Measurements from ENCODE around the gene GDI1.

The GDI1 gene

GRCh38 chrX:154472685-154473632 is 36.0 kb downstream of the GDI1 start:
- no peak for DNase-seq
- in situ Hi-C loops (cut with MboI; ENCODE audit: low pct_unique_long_range_greater_than_20kb, low sequenced_read_pairs) = no loop called here

- DNase-seq = no peak
- in situ Hi-C loops (cut with MboI; ENCODE audit: low pct_unique_long_range_greater_than_20kb, low sequenced_read_pairs) = no loop called here
Measured at GRCh38 chrX:154473683-154474082, 36.7 kb downstream of the GDI1 start.

- in situ Hi-C loops (cut with MboI; ENCODE audit: low pct_unique_long_range_greater_than_20kb, low sequenced_read_pairs) = no loop called here
- DNase-seq = no peak
Measured at GRCh38 chrX:154476821-154477220, 39.9 kb downstream of the GDI1 start.

GRCh38 chrX:154477891-154478477 is 41.0 kb downstream of the GDI1 start:
- in situ Hi-C loops (cut with MboI; ENCODE audit: low pct_unique_long_range_greater_than_20kb, low sequenced_read_pairs) = no loop called here

GRCh38 chrX:154478728-154479622 is 42.0 kb downstream of the GDI1 start, which contains the start of gene LAGE3:
Gene LAGE3, minus strand, starts transcription at chrX:154479281. Its CDS starts 366 bp downstream, at chrX:154478915.
- DNase-seq = peak; percentile 97
- in situ Hi-C loops (cut with MboI; ENCODE audit: low pct_unique_long_range_greater_than_20kb, low sequenced_read_pairs) = no loop called here

More at GRCh38 chrX:154477891-154478477, 41.0 kb downstream of the GDI1 start:
- DNase-seq = no peak

GRCh38 chrX:154481195-154481594 is 44.2 kb downstream of the GDI1 start:
- no peak for DNase-seq
- in situ Hi-C loops (cut with MboI; ENCODE audit: low pct_unique_long_range_greater_than_20kb, low sequenced_read_pairs) = no loop called here

- no peak for DNase-seq
- in situ Hi-C loops (cut with MboI; ENCODE audit: low pct_unique_long_range_greater_than_20kb, low sequenced_read_pairs) = no loop called here
Measured at GRCh38 chrX:154481911-154482601, 45.1 kb downstream of the GDI1 start.

GRCh38 chrX:154482786-154483185 is 45.8 kb downstream of the GDI1 start:
- in situ Hi-C loops (cut with MboI; ENCODE audit: low pct_unique_long_range_greater_than_20kb, low sequenced_read_pairs) = no loop called here
- no peak for DNase-seq

- DNase-seq = no peak
- in situ Hi-C loops (cut with MboI; ENCODE audit: low pct_unique_long_range_greater_than_20kb, low sequenced_read_pairs) = no loop called here
Measured at GRCh38 chrX:154483325-154483724, 46.4 kb downstream of the GDI1 start.

GRCh38 chrX:154484255-154485149 is 47.5 kb downstream of the GDI1 start:
- DNase-seq = no peak

GRCh38 chrX:154485150-154486051 is 48.4 kb downstream of the GDI1 start:
- DNase-seq = no peak

More at GRCh38 chrX:154484255-154485149, 47.5 kb downstream of the GDI1 start:
- in situ Hi-C loops (cut with MboI; ENCODE audit: low pct_unique_long_range_greater_than_20kb, low sequenced_read_pairs) = no loop called here

GRCh38 chrX:154486052-154486395 is 49.1 kb downstream of the GDI1 start:
- in situ Hi-C loops (cut with MboI; ENCODE audit: low pct_unique_long_range_greater_than_20kb, low sequenced_read_pairs) = no loop called here
- peak; percentile 37 for DNase-seq

More at GRCh38 chrX:154485150-154486051, 48.4 kb downstream of the GDI1 start:
- in situ Hi-C loops (cut with MboI; ENCODE audit: low pct_unique_long_range_greater_than_20kb, low sequenced_read_pairs) = no loop called here

- in situ Hi-C loops (cut with MboI; ENCODE audit: low pct_unique_long_range_greater_than_20kb, low sequenced_read_pairs) = no loop called here
- peak; percentile 79 for DNase-seq
Measured at GRCh38 chrX:154486396-154487207, 49.6 kb downstream of the GDI1 start, which contains the start of gene UBL4A. Gene UBL4A, minus strand, starts transcription at chrX:154486615. Its CDS starts 31 bp downstream, at chrX:154486584.

- in situ Hi-C loops (cut with MboI; ENCODE audit: low pct_unique_long_range_greater_than_20kb, low sequenced_read_pairs) = no loop called here
- no peak for DNase-seq
Measured at GRCh38 chrX:154487518-154488290, 50.8 kb downstream of the GDI1 start.

- DNase-seq = no peak
- in situ Hi-C loops (cut with MboI; ENCODE audit: low pct_unique_long_range_greater_than_20kb, low sequenced_read_pairs) = no loop called here
Measured at GRCh38 chrX:154488336-154489075, 51.6 kb downstream of the GDI1 start.
